Activated CD4-positive, alpha-beta T cell treated with anti-CD3 and anti-CD28 coated beads, Interleukin-2, Interleukin-6, amounts not matched to agents 100 ng/mL and 50 ng/mL, durations not matched to agents 16 hours and 8 hours (primary cell): ENCODE results near the gene SRA1.
A peak's percentile ranks its signal among the peaks of the same experiment; 100 is the strongest.

Experiments used
- DNase-seq: peaks from one replicate; pipeline ENCODE4 v3.0.0-alpha.2; 2020

SRA1 gene

DNA sequence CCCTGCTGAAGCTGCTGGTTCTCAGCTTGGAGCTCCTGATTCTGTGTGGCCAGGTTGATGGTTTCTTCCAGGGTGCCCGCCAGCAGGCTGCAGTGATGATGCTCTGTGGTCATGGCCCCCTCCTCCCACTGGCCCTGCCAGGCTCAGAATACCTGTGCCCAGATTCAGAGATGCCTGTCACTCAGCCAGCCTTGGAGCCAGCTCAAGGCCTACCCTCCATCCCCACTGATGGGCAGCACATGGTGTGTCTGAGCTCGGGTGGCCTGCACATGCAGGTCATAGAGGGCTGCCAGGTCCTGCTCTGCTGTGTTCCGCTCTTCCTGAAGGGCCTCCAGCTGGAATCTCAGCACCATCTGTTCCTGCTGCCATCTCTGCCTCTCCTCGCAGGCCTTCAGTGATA, 12.8 kb upstream of the SRA1 start:
- no peak for DNase-seq

DNA sequence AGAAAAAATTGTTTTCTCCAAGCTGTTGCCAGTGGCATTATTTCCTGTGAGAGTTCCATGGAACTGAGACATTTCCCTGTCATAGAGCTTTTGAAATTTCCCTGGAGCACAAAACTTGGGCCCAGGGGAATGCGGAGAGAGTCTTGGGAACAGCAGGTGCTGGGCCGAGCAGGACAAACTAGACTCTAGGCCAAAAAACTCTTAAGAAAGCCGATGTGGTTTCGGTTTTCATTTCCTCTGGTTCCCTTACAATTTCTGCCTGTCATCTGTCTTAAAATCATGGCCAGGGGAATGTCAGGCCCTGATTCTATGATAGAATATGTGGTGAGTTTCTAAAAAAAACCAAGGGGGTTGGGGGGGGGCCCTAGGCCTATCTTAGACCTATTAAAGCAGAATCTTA, 11.9 kb upstream of the SRA1 start:
- DNase-seq = no peak

GRCh38 chr5:140568443-140569063, 11.3 kb upstream of the SRA1 start:
- no peak for DNase-seq

DNA sequence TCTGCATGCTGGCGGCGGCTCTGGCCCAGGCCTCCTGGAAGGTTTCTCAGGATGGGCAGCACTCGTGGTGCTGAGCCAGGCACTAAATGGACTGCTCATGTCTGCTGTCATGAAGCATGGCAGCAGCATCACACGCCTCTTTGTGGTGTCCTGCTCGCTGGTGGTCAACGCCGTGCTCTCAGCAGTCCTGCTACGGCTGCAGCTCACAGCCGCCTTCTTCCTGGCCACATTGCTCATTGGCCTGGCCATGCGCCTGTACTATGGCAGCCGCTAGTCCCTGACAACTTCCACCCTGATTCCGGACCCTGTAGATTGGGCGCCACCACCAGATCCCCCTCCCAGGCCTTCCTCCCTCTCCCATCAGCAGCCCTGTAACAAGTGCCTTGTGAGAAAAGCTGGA, 10.6 kb upstream of the SRA1 start:
- no peak for DNase-seq

DNA sequence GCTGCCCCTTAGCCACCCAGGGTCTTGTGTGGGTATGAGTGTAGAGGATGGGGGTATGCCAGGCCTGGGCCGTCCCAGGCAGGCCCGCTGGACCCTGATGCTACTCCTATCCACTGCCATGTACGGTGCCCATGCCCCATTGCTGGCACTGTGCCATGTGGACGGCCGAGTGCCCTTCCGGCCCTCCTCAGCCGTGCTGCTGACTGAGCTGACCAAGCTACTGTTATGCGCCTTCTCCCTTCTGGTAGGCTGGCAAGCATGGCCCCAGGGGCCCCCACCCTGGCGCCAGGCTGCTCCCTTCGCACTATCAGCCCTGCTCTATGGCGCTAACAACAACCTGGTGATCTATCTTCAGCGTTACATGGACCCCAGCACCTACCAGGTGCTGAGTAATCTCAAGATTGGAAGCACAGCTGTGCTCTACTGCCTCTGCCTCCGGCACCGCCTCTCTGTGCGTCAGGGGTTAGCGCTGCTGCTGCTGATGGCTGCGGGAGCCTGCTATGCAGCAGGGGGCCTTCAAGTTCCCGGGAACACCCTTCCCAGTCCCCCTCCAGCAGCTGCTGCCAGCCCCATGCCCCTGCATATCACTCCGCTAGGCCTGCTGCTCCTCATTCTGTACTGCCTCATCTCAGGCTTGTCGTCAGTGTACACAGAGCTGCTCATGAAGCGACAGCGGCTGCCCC, 10.0 kb upstream of the SRA1 start:
- DNase-seq = no peak

DNA sequence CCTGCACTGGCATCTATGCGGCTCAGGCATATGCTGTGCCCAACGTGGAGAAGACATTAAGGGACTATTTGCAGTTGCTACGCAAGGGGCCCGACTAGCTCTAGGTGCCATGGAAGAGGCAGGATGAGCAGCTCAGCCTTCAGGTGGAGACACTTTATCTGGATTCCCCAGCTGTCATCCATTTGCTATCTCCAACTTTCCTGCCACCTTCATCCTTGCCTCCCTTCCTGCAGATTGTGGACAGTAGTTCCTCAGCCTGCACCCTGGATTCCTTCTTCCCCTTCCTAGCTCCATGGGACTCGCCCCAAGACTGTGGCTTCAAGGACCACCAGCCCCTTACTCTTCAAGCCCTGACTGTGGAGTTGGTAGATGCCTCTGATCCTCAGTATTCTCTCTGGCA, 9.4 kb upstream of the SRA1 start:
- no peak for DNase-seq

DNA sequence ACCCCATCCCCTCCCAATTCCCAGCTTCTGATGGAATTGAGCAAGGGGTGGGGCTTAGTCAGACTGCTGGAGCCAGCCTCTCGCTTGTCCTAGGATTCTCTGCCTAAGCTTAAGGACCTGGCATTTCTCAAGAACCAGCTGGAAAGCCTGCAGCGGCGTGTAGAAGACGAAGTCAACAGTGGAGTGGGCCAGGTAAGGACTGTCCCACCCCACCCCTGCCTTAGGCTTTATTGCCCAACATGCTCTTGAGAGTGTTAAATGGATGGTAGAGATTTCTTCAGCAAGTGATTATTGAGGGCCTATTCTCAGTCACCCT, 8.5 kb upstream of the SRA1 start:
- DNase-seq = no peak

DNA sequence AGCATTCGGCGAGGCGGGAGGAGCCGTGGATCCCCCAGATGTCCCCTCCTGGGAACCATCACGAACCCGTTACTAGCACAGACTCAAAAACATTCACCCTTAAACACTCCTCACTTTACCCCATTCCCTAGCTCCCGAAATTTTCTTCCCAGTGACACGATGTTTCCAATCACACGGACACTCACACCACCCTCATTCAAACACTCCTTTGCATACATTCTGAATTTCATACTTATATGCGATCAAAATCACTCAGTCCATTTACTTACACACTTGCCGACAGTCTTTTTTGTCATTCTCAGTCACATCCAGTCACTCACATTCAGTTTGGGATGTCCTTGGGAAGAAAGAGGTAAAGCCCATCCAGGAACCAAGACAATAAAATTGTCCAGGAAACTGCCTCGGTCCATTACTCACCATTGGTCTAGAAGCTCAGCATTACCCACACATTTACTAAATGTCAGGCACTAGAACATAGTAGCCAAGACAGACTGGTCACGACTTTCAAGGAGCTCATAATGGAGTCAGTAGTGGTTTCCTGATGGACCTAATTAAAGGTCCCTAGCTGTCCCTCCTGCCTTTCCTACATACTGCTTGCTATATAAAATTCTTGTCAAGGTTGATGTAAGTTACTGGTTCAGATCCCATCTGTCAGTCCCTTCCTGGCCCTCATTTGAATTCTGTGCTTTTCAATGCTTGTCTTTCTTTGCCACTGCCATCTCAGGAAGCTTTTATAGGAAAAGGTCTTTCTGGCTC, 7.9 kb upstream of the SRA1 start:
- no peak for DNase-seq

GRCh38 chr5:140564196-140565023, 7.1 kb upstream of the SRA1 start, which contains the start of the genes APBB3 and SLC35A4:
APBB3 (minus strand) TSS chr5:140564598; CDS start chr5:140564245, 353 bp downstream.
SLC35A4 (plus strand) TSS chr5:140564828; CDS start chr5:140567170, 2,342 bp downstream.
- peak; percentile 98 for DNase-seq

- no peak for DNase-seq
Measured at GRCh38 chr5:140563596-140563995, 6.3 kb upstream of the SRA1 start.

GRCh38 chr5:140561753-140562523, 4.7 kb upstream of the SRA1 start:
- no peak for DNase-seq

DNA sequence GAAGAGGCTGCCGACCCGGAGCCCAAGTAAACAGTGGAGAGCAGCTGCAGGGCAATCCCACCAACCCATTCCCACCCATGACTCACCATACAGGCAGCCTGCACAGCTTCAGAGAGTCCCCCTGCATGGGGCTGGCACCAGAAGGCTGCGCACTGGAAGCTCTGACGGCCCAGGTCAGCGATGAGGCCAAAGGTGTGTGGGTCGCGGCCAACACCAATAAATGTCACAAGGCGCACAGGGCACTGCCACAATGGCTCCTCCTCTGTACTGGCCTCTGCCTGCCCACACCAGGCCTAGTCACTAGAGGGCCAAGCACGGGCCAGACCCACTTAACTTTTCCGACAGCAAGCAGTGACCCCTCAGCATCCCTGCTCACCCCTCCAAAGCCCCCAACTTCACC, 3.0 kb upstream of the SRA1 start:
- DNase-seq = no peak

DNA sequence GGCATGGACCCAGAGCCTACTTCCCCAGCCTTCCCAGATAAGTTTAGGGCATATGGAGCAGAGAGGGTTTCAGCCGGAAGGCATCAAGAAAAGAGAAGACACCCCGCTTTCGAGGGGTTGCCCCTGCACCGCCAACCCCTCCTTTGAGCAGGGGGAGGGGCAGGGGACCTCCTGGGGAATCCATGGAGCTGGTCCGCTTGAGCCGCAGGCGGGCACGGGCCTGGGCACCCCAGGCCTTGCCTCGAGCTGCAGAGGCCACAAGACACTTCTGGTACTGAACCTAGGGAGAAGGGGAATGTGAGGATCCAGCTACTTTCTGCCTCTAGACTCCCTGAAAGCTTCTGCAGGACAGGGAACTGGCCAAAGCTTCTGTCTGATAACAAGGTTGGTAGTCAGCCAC, 1.3 kb upstream of the SRA1 start:
- no peak for DNase-seq

GRCh38 chr5:140557965-140558364, 692 bp upstream of the SRA1 start:
- DNase-seq = no peak

DNA sequence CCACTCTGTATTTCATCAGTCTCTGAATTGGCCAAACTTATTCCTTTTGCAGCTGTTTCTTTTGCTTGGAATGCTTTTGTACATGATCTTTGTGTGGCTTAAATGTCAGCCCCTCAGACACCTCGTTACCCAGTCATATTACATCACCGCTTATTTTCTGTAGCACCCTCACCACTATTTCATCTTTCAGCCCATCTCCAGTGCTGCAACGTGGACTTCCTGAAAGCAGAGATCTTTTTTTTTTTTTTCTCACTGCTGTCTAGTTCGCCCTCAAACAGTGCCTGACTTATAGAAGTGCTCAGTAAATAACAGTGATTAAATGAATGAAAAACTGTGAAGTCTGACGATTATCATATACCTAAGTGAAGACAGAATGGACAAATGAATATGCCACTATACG, 835 bp downstream of the SRA1 start:
- no peak for DNase-seq

GRCh38 chr5:140555747-140556312, 1.4 kb downstream of the SRA1 start:
- no peak for DNase-seq

- DNase-seq = no peak
Measured at GRCh38 chr5:140554454-140554853, 2.8 kb downstream of the SRA1 start.

- DNase-seq = peak; percentile 48
Measured at GRCh38 chr5:140553657-140554056, 3.6 kb downstream of the SRA1 start.

DNA sequence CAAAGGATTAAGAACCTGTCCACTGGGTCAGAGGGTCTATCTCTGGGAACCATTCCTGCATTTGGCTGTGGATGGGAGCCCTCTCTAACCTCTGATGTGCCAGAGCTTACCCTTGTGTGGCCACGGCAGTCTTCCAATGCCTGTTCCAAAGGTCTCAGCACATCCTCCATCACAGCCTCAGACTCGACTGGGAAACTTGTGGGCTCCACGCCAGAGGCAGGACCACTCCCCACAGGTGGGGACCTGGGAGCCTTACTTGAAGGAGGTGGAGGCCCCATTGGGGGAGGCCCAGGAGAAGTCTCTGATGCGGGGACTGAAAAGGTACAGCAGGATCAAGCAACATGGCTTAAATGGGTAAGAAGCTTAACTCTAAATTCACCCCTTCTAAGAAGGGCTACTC, 5.4 kb downstream of the SRA1 start:
- DNase-seq = no peak

- DNase-seq = no peak
Measured at GRCh38 chr5:140550147-140551079, 6.9 kb downstream of the SRA1 start.
